ENCODE data around the gene HARBI1. TPM values are rescaled to one million over a fixed set of nuclear protein-coding genes. Genes with fewer than 3 reads are reported as not detected.

The HARBI1 gene
- polyA plus RNA-seq, 1 of the 3 experiments (the other 2 are of a cell fraction): 2.4 TPM

GRCh38 chr11:46612326-46612725, 4.7 kb downstream of the HARBI1 start:
- Histone ChIP-seq H3K79me2 (ENCODE audit: insufficient read depth) (peaks cover 38% of the 10 kb centered on the region), H2AFZ (ENCODE audit: low read depth) (no peak overlapping the region), H3K9me3 (no peaks in the 10 kb centered on the region), H4K20me1 (ENCODE audit: insufficient read depth) (no peaks in the 10 kb centered on the region), H3K4me2 (no peak overlapping the region), H3K27ac (ENCODE audit: low read depth in 2 of 2, low read length in 1 of 2) (no peak overlapping the region), H3K36me3 (replicated peaks in 1 of 2; ENCODE audit: control insufficient read depth in 1 of 2, insufficient read depth in 2 of 2, low read length in 1 of 2) (no peaks in the 10 kb centered on the region), H3F3A (replicated peaks; ENCODE audit: insufficient read depth) (no peaks in the 10 kb centered on the region), H3K9me2 (no peaks in the 10 kb centered on the region), H3K9ac (no peak overlapping the region), H3K27me3 (ENCODE audit: insufficient read depth) (no peaks in the 10 kb centered on the region), H3K4me3 (ENCODE audit: low read depth in 2 of 2, low read length in 1 of 2) (no peak overlapping the region), H3K4me1 (ENCODE audit: control insufficient read depth in 1 of 2, insufficient read depth in 2 of 2, low read depth in 1 of 2, low read length in 1 of 2) (peaks cover 3 to 9% of the 10 kb centered on the region in 2 experiments; a peak in 2 of 4 replicates)
- 84% methylated on average over 2 of the region's 2 CpGs for WGBS (ENCODE audit: low lambda C conversion rate)
- ChIA-PET CTCF (interaction anchor here (4.3 kb wide), 1 partner anchor 223 kb away, joined by 17 read pairs; no protein-coding TSS in a partner anchor), POLR2A (interaction anchor here (1.2 kb wide), 1 partner anchor 18 kb away, joined by 7 read pairs; the partner anchor contains the start of gene AMBRA1)
- no peak for DNase-seq
- no peak for TF ChIP-seq POLR2AphosphoS5 (IDR thresholded peaks at IDR 0.05; ENCODE audit: low read depth, low read length)
- no peak for TF ChIP-seq FOXM1 (IDR thresholded peaks at IDR 0.05; ENCODE audit: low read depth)
- TF ChIP-seq GABPA (IDR thresholded peaks at IDR 0.05; ENCODE audit: low read depth): no peak
- TF ChIP-seq MAX (IDR thresholded peaks at IDR 0.05; ENCODE audit: low read depth): no peak
- TF ChIP-seq MXI1 (IDR thresholded peaks at IDR 0.05; ENCODE audit: low read depth, low read length): no peak
- no peak for TF ChIP-seq IRF3 (IDR thresholded peaks at IDR 0.05; ENCODE audit: low read depth, low read length)
- no peak for TF ChIP-seq REST (IDR thresholded peaks at IDR 0.05; ENCODE audit: low read depth, low read length)
- no peak for TF ChIP-seq NRF1 (IDR thresholded peaks at IDR 0.05; ENCODE audit: low read depth, low read length)
- TF ChIP-seq PBX3 (IDR thresholded peaks at IDR 0.05): no peak
- no peak for TF ChIP-seq USF1 (IDR thresholded peaks at IDR 0.05; ENCODE audit: borderline replicate concordance, low read depth)
- TF ChIP-seq USF2 (IDR thresholded peaks at IDR 0.05; ENCODE audit: borderline replicate concordance, low read depth, low read length): no peak
- TF ChIP-seq GATA2 (CRISPR knock-in tag; IDR thresholded peaks at IDR 0.05): no peak
- no peak for TF ChIP-seq EP300 (IDR thresholded peaks at IDR 0.05; ENCODE audit: borderline replicate concordance in 1 of 2, low read depth in 1 of 2, low read length in 1 of 2)
- TF ChIP-seq YY1 (IDR thresholded peaks at IDR 0.05; ENCODE audit: low read depth): no peak
- no peak for TF ChIP-seq CHD2 (IDR thresholded peaks at IDR 0.05; ENCODE audit: low read length, partially characterized antibody)
- no peak for TF ChIP-seq ELF1 (IDR thresholded peaks at IDR 0.05)
- TF ChIP-seq FOXJ3 (CRISPR knock-in tag; IDR thresholded peaks at IDR 0.05): no peak
- no peak for TF ChIP-seq RAD21 (IDR thresholded peaks at IDR 0.05; ENCODE audit: low read length)

Data from SK-N-SH (cell line).